VCaP (cell line): ENCODE measurements around the gene ABCA13.

Experiments
- H3K27ac ChIP-seq: fragments of 450-650 bp; 2 replicates; pipeline ENCODE4 v1.5.1; 2017
- CTCF ChIP-seq: fragments of 450-650 bp; conservative IDR thresholded peaks from 2 replicates; pipeline ENCODE4 v1.5.1; 2017; ENCODE audit warnings: mild to moderate bottlenecking, moderate library complexity

The ABCA13 gene

GRCh38 chr7:48628793-48629349 is 457.6 kb downstream of the ABCA13 start:
- no peak for TF ChIP-seq CTCF
- H3K27ac ChIP-seq = no peak overlapping the region

GRCh38 chr7:48634116-48634632 is 462.9 kb downstream of the ABCA13 start:
- H3K27ac ChIP-seq = no peak overlapping the region
- TF ChIP-seq CTCF = no peak

- no peak overlapping the region for H3K27ac ChIP-seq
- no peak for TF ChIP-seq CTCF
Measured at GRCh38 chr7:48635796-48636195, 464.5 kb downstream of the ABCA13 start.

GRCh38 chr7:48636391-48637015 is 465.2 kb downstream of the ABCA13 start:
- no peak overlapping the region for H3K27ac ChIP-seq
- TF ChIP-seq CTCF = no peak

- H3K27ac ChIP-seq = no peak overlapping the region
- no peak for TF ChIP-seq CTCF
Measured at GRCh38 chr7:48637382-48637781, 466.1 kb downstream of the ABCA13 start.

- TF ChIP-seq CTCF = no peak
- H3K27ac ChIP-seq = no peak overlapping the region
Measured at GRCh38 chr7:48638041-48638440, 466.8 kb downstream of the ABCA13 start.

GRCh38 chr7:48643431-48644013 is 472.3 kb downstream of the ABCA13 start:
- no peak overlapping the region for H3K27ac ChIP-seq
- TF ChIP-seq CTCF = no peak
